ENCODE results near the gene NEK11. TPM values are rescaled to one million over a fixed set of nuclear protein-coding genes. Genes with fewer than 3 reads are reported as not detected.

NEK11 gene
- polyA plus RNA-seq, 3 donors = 0.31 to 0.56 (median 0.43) TPM

GRCh38 chr3:131107637-131108433, 81.2 kb downstream of the NEK11 start:
- WGBS (ENCODE audit: insufficient coverage) = 100% methylated on average over 1 of the region's 4 CpGs
- H3K4me2 ChIP-seq (replicated peaks; ENCODE audit: extremely low read depth, low read length, poor library complexity, severe bottlenecking) = no peak overlapping the region
- H3K9me3 Mint-ChIP-seq = peaks cover 4 to 20% (median 8%) of the 10 kb centered on the region in 7 donors

DNA sequence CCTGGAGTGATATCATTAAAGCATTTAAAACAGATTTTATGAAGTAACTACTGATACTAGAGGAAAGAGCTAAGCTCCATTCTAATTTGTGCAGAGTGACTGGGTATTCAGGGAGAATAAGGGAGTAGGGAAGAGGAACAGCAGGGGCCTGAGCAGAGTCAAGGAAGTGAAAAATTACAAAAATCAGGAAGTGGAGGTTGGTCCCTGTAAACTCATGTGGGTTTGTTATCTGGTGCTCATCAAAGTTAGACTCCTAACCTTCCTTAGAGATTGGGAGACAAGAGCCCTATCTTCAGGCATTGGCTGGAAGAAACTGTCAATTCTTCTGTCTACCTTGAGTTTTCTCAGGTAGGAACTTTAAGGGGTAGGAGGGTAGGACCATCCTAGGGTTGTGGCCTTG, 82.5 kb downstream of the NEK11 start:
- H3K27me3 Mint-ChIP-seq (ENCODE audit: low read depth in 3 of 3) = no peaks in the 10 kb centered on the region
- no peak overlapping the region for H3K4me2 ChIP-seq (replicated peaks; ENCODE audit: extremely low read depth, low read length, poor library complexity, severe bottlenecking)
- H3K9me3 ChIP-seq (replicated peaks in 1 of 2; ENCODE audit: control insufficient read depth in 1 of 2, insufficient read depth in 1 of 2, low read length in 2 of 2) = peaks cover 8 to 9% of the 10 kb centered on the region in 2 donors
- no peaks in the 10 kb centered on the region for H4K20me1 ChIP-seq (ENCODE audit: insufficient read depth, low read length)
- no peak for DNase-seq
- H3K4me3 Mint-ChIP-seq = no peak overlapping the region
- TF ChIP-seq, protein P1, sequence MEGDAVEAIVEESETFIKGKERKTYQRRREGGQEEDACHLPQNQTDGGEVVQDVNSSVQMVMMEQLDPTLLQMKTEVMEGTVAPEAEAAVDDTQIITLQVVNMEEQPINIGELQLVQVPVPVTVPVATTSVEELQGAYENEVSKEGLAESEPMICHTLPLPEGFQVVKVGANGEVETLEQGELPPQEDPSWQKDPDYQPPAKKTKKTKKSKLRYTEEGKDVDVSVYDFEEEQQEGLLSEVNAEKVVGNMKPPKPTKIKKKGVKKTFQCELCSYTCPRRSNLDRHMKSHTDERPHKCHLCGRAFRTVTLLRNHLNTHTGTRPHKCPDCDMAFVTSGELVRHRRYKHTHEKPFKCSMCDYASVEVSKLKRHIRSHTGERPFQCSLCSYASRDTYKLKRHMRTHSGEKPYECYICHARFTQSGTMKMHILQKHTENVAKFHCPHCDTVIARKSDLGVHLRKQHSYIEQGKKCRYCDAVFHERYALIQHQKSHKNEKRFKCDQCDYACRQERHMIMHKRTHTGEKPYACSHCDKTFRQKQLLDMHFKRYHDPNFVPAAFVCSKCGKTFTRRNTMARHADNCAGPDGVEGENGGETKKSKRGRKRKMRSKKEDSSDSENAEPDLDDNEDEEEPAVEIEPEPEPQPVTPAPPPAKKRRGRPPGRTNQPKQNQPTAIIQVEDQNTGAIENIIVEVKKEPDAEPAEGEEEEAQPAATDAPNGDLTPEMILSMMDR (IDR thresholded peaks at IDR 0.05) = no peak
- H3K27me3 ChIP-seq (ENCODE audit: control insufficient read depth in 2 of 2, insufficient read depth in 2 of 2, low read length in 2 of 2) = no peaks in the 10 kb centered on the region
- H3K36me3 ChIP-seq (replicated peaks in 1 of 2; ENCODE audit: control insufficient read depth in 1 of 2, insufficient read depth in 2 of 2, low read length in 2 of 2) = no peaks in the 10 kb centered on the region
- no peaks in the 10 kb centered on the region for H3K36me3 Mint-ChIP-seq
- no peak overlapping the region for H3K9ac ChIP-seq (ENCODE audit: insufficient read depth, low read length, poor library complexity, severe bottlenecking)
- H2AFZ ChIP-seq (ENCODE audit: insufficient read depth, low read depth, low read length, poor library complexity, severe bottlenecking) = no peak overlapping the region
- H3K9me3 Mint-ChIP-seq = peaks cover 0 to 10% (median 5%) of the 10 kb centered on the region in 7 donors
- H3K4me1 Mint-ChIP-seq = peaks cover 5% of the 10 kb centered on the region
- no peaks in the 10 kb centered on the region for H3K4me1 ChIP-seq (ENCODE audit: control insufficient read depth in 1 of 2, insufficient read depth in 2 of 2, low read length in 2 of 2)
- intact Hi-C loops (cut with micrococcal nuclease) = no loop called here
- H3K27ac Mint-ChIP-seq = no peak overlapping the region
- no peaks in the 10 kb centered on the region for H3K79me2 ChIP-seq (ENCODE audit: insufficient read depth, low read length)
- H3K4me3 ChIP-seq (replicated peaks in 1 of 3; ENCODE audit: low read depth in 2 of 3, low read length in 3 of 3) = no peak overlapping the region
- no peak overlapping the region for H3K27ac ChIP-seq (ENCODE audit: low read depth in 1 of 2, low read length in 2 of 2)

More at GRCh38 chr3:131107637-131108433, 81.2 kb downstream of the NEK11 start:
- no peaks in the 10 kb centered on the region for H3K27me3 ChIP-seq (ENCODE audit: control insufficient read depth in 2 of 2, insufficient read depth in 2 of 2, low read length in 2 of 2)
- peaks cover 12 to 17% of the 10 kb centered on the region in 2 donors for H3K9me3 ChIP-seq (replicated peaks in 1 of 2; ENCODE audit: control insufficient read depth in 1 of 2, insufficient read depth in 1 of 2, low read length in 2 of 2)
- Mint-ChIP-seq H3K36me3 (no peaks in the 10 kb centered on the region), H3K4me1 (peaks cover 5% of the 10 kb centered on the region), H3K27ac (no peak overlapping the region), H3K4me3 (no peak overlapping the region), H3K27me3 (ENCODE audit: low read depth in 3 of 3) (no peaks in the 10 kb centered on the region)
- no peak overlapping the region for H3K4me3 ChIP-seq (replicated peaks in 1 of 3; ENCODE audit: low read depth in 2 of 3, low read length in 3 of 3)
- no peak overlapping the region for H2AFZ ChIP-seq (ENCODE audit: insufficient read depth, low read depth, low read length, poor library complexity, severe bottlenecking)
- TF ChIP-seq, protein P1 (IDR thresholded peaks at IDR 0.05) = no peak
- H3K36me3 ChIP-seq (replicated peaks in 1 of 2; ENCODE audit: control insufficient read depth in 1 of 2, insufficient read depth in 2 of 2, low read length in 2 of 2) = no peaks in the 10 kb centered on the region
- H3K79me2 ChIP-seq (ENCODE audit: insufficient read depth, low read length) = no peaks in the 10 kb centered on the region
- no peak for DNase-seq
- H3K4me1 ChIP-seq (ENCODE audit: control insufficient read depth in 1 of 2, insufficient read depth in 2 of 2, low read length in 2 of 2) = no peaks in the 10 kb centered on the region
- H3K9ac ChIP-seq (ENCODE audit: insufficient read depth, low read length, poor library complexity, severe bottlenecking) = no peak overlapping the region
- no peak overlapping the region for H3K27ac ChIP-seq (ENCODE audit: low read depth in 1 of 2, low read length in 2 of 2)
- intact Hi-C loops (cut with micrococcal nuclease) = no loop called here
- H4K20me1 ChIP-seq (ENCODE audit: insufficient read depth, low read length) = no peaks in the 10 kb centered on the region
